Vagina (tissue), 2 donors: ENCODE measurements around the gene CDKN2AIPNL.

Experiments used
- POLR2A ChIP-seq, 2 donors: fragments of 450-650 bp; IDR thresholded peaks; one replicate each; pipeline ENCODE4 v1.6.1; 2017; ENCODE audit warnings: antibody characterized with exemption in 2 of 2, mild to moderate bottlenecking in 2 of 2, moderate library complexity in 2 of 2
- POLR2AphosphoS5 ChIP-seq, 2 donors: sonication (generic); formaldehyde crosslinking; IDR thresholded peaks; one replicate each; pipeline ENCODE4 v1.9.0; 2017; ENCODE audit warnings: antibody characterized with exemption in 2 of 2, mild to moderate bottlenecking in 2 of 2, low read depth in 1 of 2; ENCODE audit not compliant: insufficient read depth in 1 of 2
- TF ChIP-seq, protein P1 (sequence below), 3 experiments: fragments of 450-650 bp in 2 of 3; fragments of 200-600 bp in 1 of 3; sonication (generic) in 1 of 3; IDR thresholded peaks; one replicate each; pipeline ENCODE4 v1.5.1; 2017 to 2019; ENCODE audit warnings: antibody characterized with exemption in 3 of 3, mild to moderate bottlenecking in 2 of 3, moderate library complexity in 2 of 3

GRCh38 chr5:134447815-134448520, 36.3 kb upstream of the CDKN2AIPNL start:
- no peak for TF ChIP-seq POLR2A (IDR thresholded peaks at IDR 0.05)
- TF ChIP-seq, protein P1, sequence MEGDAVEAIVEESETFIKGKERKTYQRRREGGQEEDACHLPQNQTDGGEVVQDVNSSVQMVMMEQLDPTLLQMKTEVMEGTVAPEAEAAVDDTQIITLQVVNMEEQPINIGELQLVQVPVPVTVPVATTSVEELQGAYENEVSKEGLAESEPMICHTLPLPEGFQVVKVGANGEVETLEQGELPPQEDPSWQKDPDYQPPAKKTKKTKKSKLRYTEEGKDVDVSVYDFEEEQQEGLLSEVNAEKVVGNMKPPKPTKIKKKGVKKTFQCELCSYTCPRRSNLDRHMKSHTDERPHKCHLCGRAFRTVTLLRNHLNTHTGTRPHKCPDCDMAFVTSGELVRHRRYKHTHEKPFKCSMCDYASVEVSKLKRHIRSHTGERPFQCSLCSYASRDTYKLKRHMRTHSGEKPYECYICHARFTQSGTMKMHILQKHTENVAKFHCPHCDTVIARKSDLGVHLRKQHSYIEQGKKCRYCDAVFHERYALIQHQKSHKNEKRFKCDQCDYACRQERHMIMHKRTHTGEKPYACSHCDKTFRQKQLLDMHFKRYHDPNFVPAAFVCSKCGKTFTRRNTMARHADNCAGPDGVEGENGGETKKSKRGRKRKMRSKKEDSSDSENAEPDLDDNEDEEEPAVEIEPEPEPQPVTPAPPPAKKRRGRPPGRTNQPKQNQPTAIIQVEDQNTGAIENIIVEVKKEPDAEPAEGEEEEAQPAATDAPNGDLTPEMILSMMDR (IDR thresholded peaks at IDR 0.05) = no peak
- TF ChIP-seq POLR2AphosphoS5 (IDR thresholded peaks at IDR 0.05; ENCODE audit: insufficient read depth in 1 of 2, low read depth in 1 of 2) = no peak
